GM12874 (cell line): Measurements from ENCODE around the gene IRF9.

Experiments
- CTCF ChIP-seq: IDR thresholded peaks from 2 replicates; pipeline ENCODE4 v1.5.1; 2011; ENCODE audit warnings: low read depth, mild to moderate bottlenecking, control low read depth, low read length, moderate library complexity; ENCODE audit not compliant: insufficient read depth

Gene IRF9

GRCh38 chr14:24181371-24182077 lies 20.5 kb downstream of the IRF9 start:
- TF ChIP-seq CTCF = no peak

- no peak for TF ChIP-seq CTCF
These were observed 21.2 kb downstream of the IRF9 start for GRCh38 chr14:24182110-24182882.

- no peak for TF ChIP-seq CTCF
These were observed 22.0 kb downstream of the IRF9 start for GRCh38 chr14:24183014-24183481.

GRCh38 chr14:24184104-24184970 lies 23.3 kb downstream of the IRF9 start:
- no peak for TF ChIP-seq CTCF

- no peak for TF ChIP-seq CTCF
These were observed 24.0 kb downstream of the IRF9 start for GRCh38 chr14:24185026-24185425.

GRCh38 chr14:24185741-24186140 lies 24.7 kb downstream of the IRF9 start:
- no peak for TF ChIP-seq CTCF
